GM19372 (cell line): ENCODE data around the gene QSOX2.
"Not testable (repeated sequence)": the region's sequence is repeated elsewhere in the genome, so short reads cannot be mapped to it uniquely, and the experiment has no call there.

ENCODE experiments used
- ATAC-seq: cut with Tn5 transposase; IDR thresholded peaks from one replicate; pipeline ENCODE4 v1.9.1; 2021; ENCODE audit warnings: mild to moderate bottlenecking, low read depth, moderate library complexity; ENCODE audit not compliant: unreplicated experiment

The QSOX2 gene

GRCh38 chr9:136282272-136282861, 36.8 kb upstream of the QSOX2 start:
- no peak for ATAC-seq

GRCh38 chr9:136281421-136282271, 36.0 kb upstream of the QSOX2 start:
- no peak for ATAC-seq

- no peak for ATAC-seq
These were observed 35.1 kb upstream of the QSOX2 start for GRCh38 chr9:136280535-136281315.

GRCh38 chr9:136279471-136279870, 33.9 kb upstream of the QSOX2 start:
- ATAC-seq: no peak

GRCh38 chr9:136278894-136279293, 33.3 kb upstream of the QSOX2 start:
- ATAC-seq: no peak

GRCh38 chr9:136278221-136278620, 32.6 kb upstream of the QSOX2 start:
- no peak for ATAC-seq

GRCh38 chr9:136277746-136278145, 32.1 kb upstream of the QSOX2 start:
- no peak for ATAC-seq

- no peak for ATAC-seq
These were observed 31.1 kb upstream of the QSOX2 start for GRCh38 chr9:136276716-136277115.

- ATAC-seq: no peak
These were observed 30.2 kb upstream of the QSOX2 start for GRCh38 chr9:136275655-136276429.

GRCh38 chr9:136274786-136275654, 29.4 kb upstream of the QSOX2 start:
- ATAC-seq: no peak

GRCh38 chr9:136273921-136274785, 28.5 kb upstream of the QSOX2 start:
- no peak for ATAC-seq

GRCh38 chr9:136273244-136273865, 27.7 kb upstream of the QSOX2 start:
- no peak for ATAC-seq

GRCh38 chr9:136270173-136270705, 24.6 kb upstream of the QSOX2 start:
- no peak for ATAC-seq

- ATAC-seq: no peak
These were observed 23.1 kb upstream of the QSOX2 start for GRCh38 chr9:136268735-136269134.

- ATAC-seq: no peak
These were observed 22.7 kb upstream of the QSOX2 start for GRCh38 chr9:136268318-136268717.

- ATAC-seq: peak; percentile 77
These were observed 21.9 kb upstream of the QSOX2 start for GRCh38 chr9:136267261-136268111.

GRCh38 chr9:136266641-136267040, 21.0 kb upstream of the QSOX2 start:
- not testable (repeated sequence) for ATAC-seq
